OCI-LY1 (cell line): Measurements from ENCODE around the gene TMPRSS11A.

Source experiments
- CTCF ChIP-seq: fragments of 200-600 bp; sonication (generic), shearing (Covaris generic); IDR thresholded peaks from 2 replicates; pipeline ENCODE4 v1.5.1; 2017; ENCODE audit warnings: mild to moderate bottlenecking, antibody characterized with exemption, low read length, moderate library complexity, mixed read lengths
- EZH2 ChIP-seq: fragments of 200-600 bp; sonication (generic), shearing (Covaris generic); IDR thresholded peaks from 2 replicates; pipeline ENCODE4 v1.8.0; 2017; ENCODE audit warnings: borderline replicate concordance, mixed run types, mild to moderate bottlenecking, antibody characterized with exemption, low read length, moderate library complexity, mixed read lengths

- TF ChIP-seq CTCF (no peak), EZH2 (no peak)
These were observed 20.0 kb upstream of the TMPRSS11A start for GRCh38 chr4:67983333-67983732.
